GM21423 (cell line): ENCODE data around the gene CAB39.

Experiments used
- ATAC-seq: cut with Tn5 transposase; IDR thresholded peaks from one replicate; pipeline ENCODE4 v1.9.1; 2021; ENCODE audit warnings: mild to moderate bottlenecking, moderate library complexity; ENCODE audit not compliant: unreplicated experiment

Gene CAB39

GRCh38 chr2:230779126-230779525, 66.5 kb downstream of the CAB39 start:
- ATAC-seq, result peak; percentile 37

- no peak for ATAC-seq
Measured at GRCh38 chr2:230779607-230780006, 67.0 kb downstream of the CAB39 start.

- no peak for ATAC-seq
Measured at GRCh38 chr2:230781130-230781797, 68.6 kb downstream of the CAB39 start.

GRCh38 chr2:230783101-230783500, 70.5 kb downstream of the CAB39 start:
- no peak for ATAC-seq

- no peak for ATAC-seq
Measured at GRCh38 chr2:230784795-230785194, 72.2 kb downstream of the CAB39 start.

- no peak for ATAC-seq
Measured at GRCh38 chr2:230785346-230785745, 72.7 kb downstream of the CAB39 start.

- ATAC-seq, result no peak
Measured at GRCh38 chr2:230787101-230787500, 74.5 kb downstream of the CAB39 start.

GRCh38 chr2:230788554-230789175, 76.0 kb downstream of the CAB39 start:
- ATAC-seq, result no peak

- ATAC-seq, result no peak
Measured at GRCh38 chr2:230790981-230791380, 78.3 kb downstream of the CAB39 start.

GRCh38 chr2:230793572-230794359, 81.1 kb downstream of the CAB39 start:
- ATAC-seq, result peak; percentile 75

GRCh38 chr2:230794497-230794896, 81.9 kb downstream of the CAB39 start:
- ATAC-seq, result no peak

GRCh38 chr2:230795856-230796255, 83.2 kb downstream of the CAB39 start:
- ATAC-seq, result no peak

GRCh38 chr2:230796280-230796862, 83.7 kb downstream of the CAB39 start:
- ATAC-seq, result no peak

- ATAC-seq, result no peak
Measured at GRCh38 chr2:230797515-230798495, 85.2 kb downstream of the CAB39 start.

GRCh38 chr2:230798769-230799399, 86.2 kb downstream of the CAB39 start:
- ATAC-seq, result no peak

- ATAC-seq, result no peak
Measured at GRCh38 chr2:230805353-230806017, 92.8 kb downstream of the CAB39 start.

- no peak for ATAC-seq
Measured at GRCh38 chr2:230807729-230808128, 95.1 kb downstream of the CAB39 start.

GRCh38 chr2:230809015-230809414, 96.4 kb downstream of the CAB39 start:
- no peak for ATAC-seq

- ATAC-seq, result no peak
Measured at GRCh38 chr2:230809677-230810251, 97.1 kb downstream of the CAB39 start.
